ENCODE measurements around the gene CASZ1. TPM values are rescaled to one million over a fixed set of nuclear protein-coding genes. Genes with fewer than 3 reads are reported as not detected.

Gene CASZ1
- total RNA-seq, 6 experiments from 2014 or later: 0.14 to 0.67 (median 0.43) TPM

GRCh38 chr1:10601342-10602070, 194.9 kb downstream of the CASZ1 start:
- H3K27me3 Mint-ChIP-seq (ENCODE audit: insufficient read depth): peaks cover 2% of the 10 kb centered on the region; the same call in 1 of the 2 replicates

GRCh38 chr1:10599194-10599861, 197.1 kb downstream of the CASZ1 start:
- H3K27ac Mint-ChIP-seq: peak overlapping the region; percentile 93

More at GRCh38 chr1:10601342-10602070, 194.9 kb downstream of the CASZ1 start:
- Mint-ChIP-seq H3K4me1 (ENCODE audit: low read depth) (peaks cover 47% of the 10 kb centered on the region), H3K36me3 (ENCODE audit: low read depth) (peaks cover 7% of the 10 kb centered on the region; the same call in 1 of the 2 replicates), H3K27ac (no peak overlapping the region; the same call in 1 of the 2 replicates), H3K9me3 (no peaks in the 10 kb centered on the region), H3K4me3 (no peak overlapping the region)
- no peak for TF ChIP-seq CTCF (IDR thresholded peaks at IDR 0.05)
- DNase-seq: no peak

GRCh38 chr1:10598389-10598702, 198.1 kb downstream of the CASZ1 start:
- Mint-ChIP-seq H3K4me3 (no peak overlapping the region; the same call in 1 of the 2 replicates), H3K4me1 (ENCODE audit: low read depth) (peaks cover 67% of the 10 kb centered on the region), H3K27ac (peak overlapping the region; percentile 93), H3K36me3 (ENCODE audit: low read depth) (peaks cover 7% of the 10 kb centered on the region; the same call in 1 of the 2 replicates), H3K27me3 (ENCODE audit: insufficient read depth) (no peaks in the 10 kb centered on the region; the same call in 1 of the 2 replicates), H3K9me3 (no peaks in the 10 kb centered on the region)
- no peak for TF ChIP-seq CTCF (IDR thresholded peaks at IDR 0.05)
- DNase-seq: no peak

More at GRCh38 chr1:10599194-10599861, 197.1 kb downstream of the CASZ1 start:
- H3K4me1 Mint-ChIP-seq (ENCODE audit: low read depth): peaks cover 66% of the 10 kb centered on the region
- peak; percentile 85 for DNase-seq
- no peaks in the 10 kb centered on the region for H3K9me3 Mint-ChIP-seq
- H3K4me3 Mint-ChIP-seq: peak overlapping the region; percentile 72
- no peak for TF ChIP-seq CTCF (IDR thresholded peaks at IDR 0.05)
- peaks cover 2% of the 10 kb centered on the region; the same call in 1 of the 2 replicates for H3K27me3 Mint-ChIP-seq (ENCODE audit: insufficient read depth)
- H3K36me3 Mint-ChIP-seq (ENCODE audit: low read depth): peaks cover 7% of the 10 kb centered on the region; the same call in 1 of the 2 replicates

- Mint-ChIP-seq H3K27ac (peak overlapping the region; percentile 93), H3K4me3 (no peak overlapping the region; the same call in 1 of the 2 replicates), H3K4me1 (ENCODE audit: low read depth) (peaks cover 67% of the 10 kb centered on the region), H3K36me3 (ENCODE audit: low read depth) (peaks cover 7% of the 10 kb centered on the region; the same call in 1 of the 2 replicates), H3K9me3 (no peaks in the 10 kb centered on the region), H3K27me3 (ENCODE audit: insufficient read depth) (peaks cover under 1% of the 10 kb centered on the region)
- TF ChIP-seq CTCF (IDR thresholded peaks at IDR 0.05): no peak
- DNase-seq: no peak
Observed at GRCh38 chr1:10597492-10598388, 198.7 kb downstream of the CASZ1 start.

- H3K9me3 Mint-ChIP-seq: no peaks in the 10 kb centered on the region
- H3K4me1 Mint-ChIP-seq (ENCODE audit: low read depth): peaks cover 61% of the 10 kb centered on the region
- no peak for DNase-seq
- H3K27me3 Mint-ChIP-seq (ENCODE audit: insufficient read depth): peaks cover 3% of the 10 kb centered on the region
- peak overlapping the region; percentile 16; the same call in 1 of the 2 replicates for H3K27ac Mint-ChIP-seq
- 0 out of 2 replicates have a peak, but pooled peaks cover 7% of the 10 kb centered on the region for H3K36me3 Mint-ChIP-seq (ENCODE audit: low read depth)
- no peak for TF ChIP-seq CTCF (IDR thresholded peaks at IDR 0.05)
- H3K4me3 Mint-ChIP-seq: no peak overlapping the region
Observed at GRCh38 chr1:10596780-10597179, 199.7 kb downstream of the CASZ1 start.
